Hepatocyte (in vitro differentiated cells): Measurements from ENCODE around the gene KL. TPM values are rescaled to one million over a fixed set of nuclear protein-coding genes. Genes with fewer than 3 reads are reported as not detected.

Source experiments
- DNase-seq: peaks from one replicate; pipeline ENCODE4 v3.0.0-alpha.2; 2016; ENCODE audit warnings: low spot score
- H2AFZ ChIP-seq: fragments of 200-600 bp; sonication (generic); 2 replicates; pipeline ENCODE4 v1.6.0; 2016; ENCODE audit warnings: antibody characterized with exemption, mild to moderate bottlenecking
- H3K27ac ChIP-seq: fragments of 200-600 bp; sonication (generic); 2 replicates; pipeline ENCODE4 v1.5.1; 2016; ENCODE audit warnings: mild to moderate bottlenecking
- H3K27me3 ChIP-seq: fragments of 200-600 bp; sonication (generic); 2 replicates; pipeline ENCODE4 v1.6.1; 2016
- H3K36me3 ChIP-seq: fragments of 200-600 bp; sonication (generic); replicated peaks from 2 replicates; pipeline ENCODE4 v1.5.1; 2016; ENCODE audit warnings: low read depth; ENCODE audit not compliant: insufficient read depth
- H3K4me1 ChIP-seq: fragments of 200-600 bp; sonication (generic); 2 replicates; pipeline ENCODE4 v1.5.1; 2016; ENCODE audit warnings: mild to moderate bottlenecking, moderate library complexity; ENCODE audit not compliant: insufficient read depth
- H3K4me2 ChIP-seq: fragments of 200-600 bp; sonication (generic); 2 replicates; pipeline ENCODE4 v1.6.0; 2016
- H3K4me3 ChIP-seq: fragments of 200-600 bp; sonication (generic); 2 replicates; pipeline ENCODE4 v1.5.1; 2016; ENCODE audit warnings: mild to moderate bottlenecking
- H3K79me2 ChIP-seq: fragments of 200-600 bp; sonication (generic); 2 replicates; pipeline ENCODE4 v1.6.0; 2017; ENCODE audit warnings: mild to moderate bottlenecking
- H3K9me2 ChIP-seq: fragments of 200-600 bp; sonication (generic); replicated peaks from 2 replicates; pipeline ENCODE4 v1.6.0; 2017; ENCODE audit warnings: mild to moderate bottlenecking; ENCODE audit not compliant: insufficient read depth
- H3K9me3 ChIP-seq: fragments of 200-600 bp; sonication (generic); 2 replicates; pipeline ENCODE4 v1.5.1; 2016; ENCODE audit warnings: low read depth, mild to moderate bottlenecking
- H4K20me1 ChIP-seq: fragments of 200-600 bp; sonication (generic); 2 replicates; pipeline ENCODE4 v1.6.0; 2016; ENCODE audit warnings: mild to moderate bottlenecking; ENCODE audit not compliant: insufficient read depth, poor library complexity, severe bottlenecking
- EZH2 ChIP-seq: fragments of 200-600 bp; sonication (generic); IDR thresholded peaks from 2 replicates; pipeline ENCODE4 v1.6.1; 2016; ENCODE audit warnings: antibody characterized with exemption, mild to moderate bottlenecking, borderline replicate concordance
- EZH2phosphoT487 ChIP-seq: fragments of 200-600 bp; sonication (generic); IDR thresholded peaks from one replicate; pipeline ENCODE4 v1.6.1; 2018; ENCODE audit warnings: antibody characterized with exemption, mild to moderate bottlenecking, low read depth, moderate library complexity; ENCODE audit not compliant: unreplicated experiment, severe bottlenecking
- WGBS: methylation state at CpG from one replicate; pipeline ENCODE4 v1.1.6; 2016; ENCODE audit warnings: low lambda C conversion rate; ENCODE audit errors: missing lambda C conversion rate; 5-methylcytosine and 5-hydroxymethylcytosine counted together
- polyA plus RNA-seq: library from polyadenylated mRNA; unstranded; fragments of >200 nt; fragmentation: Nextera tagmentation; extraction: Ambion mirVana; gene quantifications from 2 replicates; pipeline ENCODE4 v1.2.1, GENCODE V29; 2016
- total RNA-seq: library from RNA; depleted of rRNA; stranded (reverse); fragments of >200 nt; gene quantifications from 2 replicates; pipeline ENCODE4 v1.2.3, GENCODE V29; 2014
- TF ChIP-seq, protein P1 (sequence below): fragments of 200-600 bp; sonication (generic); IDR thresholded peaks from 2 replicates; pipeline ENCODE4 v1.5.1; 2016; ENCODE audit warnings: antibody characterized with exemption, mild to moderate bottlenecking; ENCODE audit not compliant: poor library complexity

The KL gene
- total and polyA plus RNA-seq, 2 experiments from 2014 or later = 1.4 to 1.7 TPM

DNA sequence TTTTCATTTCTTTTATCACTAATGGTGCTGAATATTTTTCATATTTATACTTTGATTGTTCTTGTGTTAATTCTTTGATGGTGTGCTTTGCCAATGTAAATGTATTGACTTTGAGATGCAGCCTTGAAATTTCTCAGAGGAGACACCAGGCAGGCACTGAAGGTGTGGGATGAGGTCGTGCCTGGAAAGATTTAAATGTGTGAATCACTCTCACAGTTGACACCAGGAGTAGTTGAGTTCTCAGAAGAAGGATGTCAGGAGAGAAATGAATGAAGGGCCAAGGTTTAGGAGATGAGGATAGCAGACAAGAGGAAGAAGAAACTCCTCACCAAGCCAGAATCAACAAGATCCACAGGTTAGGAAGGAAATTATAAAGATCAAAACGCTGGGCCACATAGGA is 10.1 kb upstream of the KL start:
- DNase-seq = no peak
- H3K27ac ChIP-seq = no peak overlapping the region
- no peaks in the 10 kb centered on the region for H3K9me2 ChIP-seq
- no peaks in the 10 kb centered on the region for H4K20me1 ChIP-seq
- no peaks in the 10 kb centered on the region for H3K79me2 ChIP-seq
- no peaks in the 10 kb centered on the region for H3K36me3 ChIP-seq
- H3K27me3 ChIP-seq = no peaks in the 10 kb centered on the region
- TF ChIP-seq EZH2 (no peak), EZH2phosphoT487 (no peak)
- TF ChIP-seq, protein P1, sequence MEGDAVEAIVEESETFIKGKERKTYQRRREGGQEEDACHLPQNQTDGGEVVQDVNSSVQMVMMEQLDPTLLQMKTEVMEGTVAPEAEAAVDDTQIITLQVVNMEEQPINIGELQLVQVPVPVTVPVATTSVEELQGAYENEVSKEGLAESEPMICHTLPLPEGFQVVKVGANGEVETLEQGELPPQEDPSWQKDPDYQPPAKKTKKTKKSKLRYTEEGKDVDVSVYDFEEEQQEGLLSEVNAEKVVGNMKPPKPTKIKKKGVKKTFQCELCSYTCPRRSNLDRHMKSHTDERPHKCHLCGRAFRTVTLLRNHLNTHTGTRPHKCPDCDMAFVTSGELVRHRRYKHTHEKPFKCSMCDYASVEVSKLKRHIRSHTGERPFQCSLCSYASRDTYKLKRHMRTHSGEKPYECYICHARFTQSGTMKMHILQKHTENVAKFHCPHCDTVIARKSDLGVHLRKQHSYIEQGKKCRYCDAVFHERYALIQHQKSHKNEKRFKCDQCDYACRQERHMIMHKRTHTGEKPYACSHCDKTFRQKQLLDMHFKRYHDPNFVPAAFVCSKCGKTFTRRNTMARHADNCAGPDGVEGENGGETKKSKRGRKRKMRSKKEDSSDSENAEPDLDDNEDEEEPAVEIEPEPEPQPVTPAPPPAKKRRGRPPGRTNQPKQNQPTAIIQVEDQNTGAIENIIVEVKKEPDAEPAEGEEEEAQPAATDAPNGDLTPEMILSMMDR = no peak
- WGBS = 68% methylated on average over 2 of the region's 2 CpGs
- no peak overlapping the region for H2AFZ ChIP-seq
- no peak overlapping the region for H3K4me2 ChIP-seq
- H3K4me3 ChIP-seq = no peak overlapping the region
- H3K9me3 ChIP-seq = peaks cover 8% of the 10 kb centered on the region
- H3K4me1 ChIP-seq = no peaks in the 10 kb centered on the region

DNA sequence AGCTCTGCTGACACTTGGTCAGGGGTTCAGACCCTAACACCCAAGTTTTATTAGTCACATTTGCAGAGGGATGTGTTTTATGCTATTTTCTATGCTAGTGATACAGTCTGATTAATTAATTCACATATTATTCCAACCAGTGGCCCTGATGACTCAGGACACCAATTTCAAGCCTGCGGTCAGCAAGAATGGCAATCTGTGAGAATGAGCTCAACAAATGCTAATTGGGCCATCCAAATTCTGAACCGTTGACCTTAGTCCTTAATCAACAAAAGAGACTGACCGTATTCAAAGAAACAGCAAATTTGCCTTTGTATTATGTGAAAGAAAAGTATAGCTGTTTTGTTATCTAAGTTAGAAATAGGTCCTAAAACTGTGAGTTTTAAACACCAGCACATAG is 9.6 kb upstream of the KL start:
- Histone ChIP-seq H4K20me1 (no peaks in the 10 kb centered on the region), H3K36me3 (no peaks in the 10 kb centered on the region), H3K4me1 (no peaks in the 10 kb centered on the region), H3K27me3 (no peaks in the 10 kb centered on the region), H3K4me2 (no peak overlapping the region), H3K9me2 (no peaks in the 10 kb centered on the region), H3K27ac (no peak overlapping the region), H3K4me3 (no peak overlapping the region), H3K9me3 (peaks cover 8% of the 10 kb centered on the region), H3K79me2 (no peaks in the 10 kb centered on the region), H2AFZ (no peak overlapping the region)
- DNase-seq = no peak
- 80% methylated on average over 3 of the region's 3 CpGs for whole genome bisulfite sequencing
- TF ChIP-seq, protein P1 = no peak
- TF ChIP-seq EZH2 = no peak
- no peak for TF ChIP-seq EZH2phosphoT487

DNA sequence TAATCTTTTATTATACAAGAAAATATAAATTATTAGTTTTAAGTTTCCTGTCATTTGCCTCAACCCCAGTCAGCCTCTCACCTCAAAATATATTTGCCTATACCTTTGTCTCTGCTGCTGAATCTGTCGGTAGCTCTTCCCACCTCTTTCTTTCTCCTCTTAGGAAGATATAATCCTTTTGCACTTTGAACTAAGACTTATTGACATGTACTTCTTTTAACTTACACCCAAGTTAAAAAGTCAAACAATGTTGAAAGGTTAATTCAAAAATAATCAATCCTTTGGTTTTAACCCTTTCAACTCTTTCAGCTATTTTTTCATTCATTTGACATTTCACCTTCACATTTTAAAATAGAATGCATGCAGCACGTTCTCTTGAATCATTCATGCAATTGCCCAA is 9.0 kb upstream of the KL start:
- Histone ChIP-seq H2AFZ (no peak overlapping the region), H3K9me2 (no peaks in the 10 kb centered on the region), H3K9me3 (peaks cover 8% of the 10 kb centered on the region), H3K4me2 (no peak overlapping the region), H4K20me1 (no peaks in the 10 kb centered on the region), H3K36me3 (no peaks in the 10 kb centered on the region), H3K79me2 (no peaks in the 10 kb centered on the region), H3K27me3 (no peaks in the 10 kb centered on the region), H3K4me1 (no peaks in the 10 kb centered on the region), H3K27ac (no peak overlapping the region), H3K4me3 (no peak overlapping the region)
- TF ChIP-seq, protein P1 = no peak
- TF ChIP-seq EZH2phosphoT487 (no peak), EZH2 (no peak)
- 78% methylated on average over 2 of the region's 2 CpGs for WGBS
- DNase-seq = no peak

DNA sequence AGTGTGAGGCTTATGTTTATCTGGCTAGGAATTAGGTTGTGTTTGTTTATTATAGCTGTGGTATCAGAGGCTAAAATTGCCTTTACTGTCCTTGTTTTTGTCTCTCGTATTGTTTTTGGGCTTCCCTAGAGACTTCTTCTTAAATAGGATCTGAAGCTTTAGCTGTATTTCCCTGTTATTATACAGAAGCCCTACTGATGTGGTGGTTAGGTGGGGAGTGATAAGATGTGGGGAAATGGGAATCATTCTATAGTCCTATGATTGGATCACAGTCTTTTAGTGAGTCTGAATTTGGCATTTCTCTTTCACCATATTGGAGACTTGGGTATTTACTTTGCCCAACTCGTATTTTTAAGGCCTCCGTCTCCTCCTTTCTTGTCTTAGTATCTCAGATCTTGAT is 8.3 kb upstream of the KL start:
- H3K27ac ChIP-seq = no peak overlapping the region
- no peak overlapping the region for H3K4me2 ChIP-seq
- H3K36me3 ChIP-seq = no peaks in the 10 kb centered on the region
- WGBS = 98% methylated on average over 3 of the region's 3 CpGs
- no peaks in the 10 kb centered on the region for H3K27me3 ChIP-seq
- H2AFZ ChIP-seq = no peak overlapping the region
- no peaks in the 10 kb centered on the region for H3K4me1 ChIP-seq
- H3K9me3 ChIP-seq = peaks cover 8% of the 10 kb centered on the region
- H3K4me3 ChIP-seq = no peak overlapping the region
- H3K9me2 ChIP-seq = no peaks in the 10 kb centered on the region
- TF ChIP-seq EZH2 = no peak
- TF ChIP-seq EZH2phosphoT487 = no peak
- TF ChIP-seq, protein P1 = no peak
- H4K20me1 ChIP-seq = no peaks in the 10 kb centered on the region
- no peaks in the 10 kb centered on the region for H3K79me2 ChIP-seq
- no peak for DNase-seq
